DOHH2 (cell line): Measurements from ENCODE around the gene HCN4.

Source experiments
- H3F3A ChIP-seq: fragments of 200-600 bp; sonication (generic), shearing (Covaris generic); 2 replicates; pipeline ENCODE4 v1.6.0; 2016; ENCODE audit warnings: antibody characterized with exemption, mild to moderate bottlenecking; ENCODE audit not compliant: control insufficient read depth, insufficient read depth
- H3K27ac ChIP-seq: fragments of 200-600 bp; sonication (generic); 2 replicates; pipeline ENCODE4 v1.5.1; 2014; ENCODE audit warnings: low read depth, mild to moderate bottlenecking, low read length, moderate library complexity
- H3K27me3 ChIP-seq: fragments of 200-600 bp; sonication (generic); 2 replicates; pipeline ENCODE4 v1.6.1; 2014; ENCODE audit warnings: mild to moderate bottlenecking, low read length, mixed read lengths; ENCODE audit not compliant: control insufficient read depth
- H3K36me3 ChIP-seq: fragments of 200-600 bp; sonication (generic); 2 replicates; pipeline ENCODE4 v1.6.1; 2014; ENCODE audit warnings: mild to moderate bottlenecking, low read length, moderate library complexity, mixed read lengths; ENCODE audit not compliant: control insufficient read depth
- H3K4me1 ChIP-seq: fragments of 200-600 bp; sonication (generic); 2 replicates; pipeline ENCODE4 v1.6.1; 2014; ENCODE audit warnings: mild to moderate bottlenecking, low read length, mixed read lengths; ENCODE audit not compliant: control insufficient read depth
- H3K4me2 ChIP-seq: fragments of 200-600 bp; sonication (generic); 2 replicates; pipeline ENCODE4 v1.6.0; 2014; ENCODE audit warnings: mild to moderate bottlenecking, low read length, moderate library complexity
- H3K4me3 ChIP-seq: fragments of 200-600 bp; sonication (generic); 2 replicates; pipeline ENCODE4 v1.5.1; 2014; ENCODE audit warnings: mild to moderate bottlenecking, low read length, mixed read lengths
- H3K79me2 ChIP-seq: fragments of 200-600 bp; sonication (generic); 2 replicates; pipeline ENCODE4 v1.6.1; 2014; ENCODE audit warnings: mild to moderate bottlenecking, low read length, mixed read lengths; ENCODE audit not compliant: control insufficient read depth
- H3K9me2 ChIP-seq: fragments of 200-600 bp; sonication (generic); replicated peaks from 2 replicates; pipeline ENCODE4 v1.6.1; 2014; ENCODE audit warnings: mild to moderate bottlenecking, low read length, mixed read lengths; ENCODE audit not compliant: control insufficient read depth
- H3K9me3 ChIP-seq: fragments of 200-600 bp; sonication (generic); 2 replicates; pipeline ENCODE4 v1.6.1; 2014; ENCODE audit warnings: antibody characterized with exemption, low read length, mixed read lengths; ENCODE audit not compliant: control insufficient read depth, insufficient read depth
- H4K20me1 ChIP-seq: fragments of 200-600 bp; sonication (generic); 2 replicates; pipeline ENCODE4 v1.6.0; 2014; ENCODE audit warnings: low read depth, mild to moderate bottlenecking, antibody characterized with exemption, low read length, moderate library complexity; ENCODE audit not compliant: control insufficient read depth, insufficient read depth
- EZH2phosphoT487 ChIP-seq: fragments of 200-600 bp; sonication (generic); IDR thresholded peaks from 2 replicates; pipeline ENCODE4 v1.6.1; 2017; ENCODE audit warnings: borderline replicate concordance, mild to moderate bottlenecking, antibody characterized with exemption, low read length, moderate library complexity, mixed read lengths
- TF ChIP-seq, protein P1 (sequence below): fragments of 200-600 bp; sonication (generic); IDR thresholded peaks from one replicate; pipeline ENCODE4 v1.5.1; 2014; ENCODE audit warnings: antibody characterized with exemption, mild to moderate bottlenecking, low read depth, low read length; ENCODE audit not compliant: poor library complexity, severe bottlenecking

Gene HCN4

DNA sequence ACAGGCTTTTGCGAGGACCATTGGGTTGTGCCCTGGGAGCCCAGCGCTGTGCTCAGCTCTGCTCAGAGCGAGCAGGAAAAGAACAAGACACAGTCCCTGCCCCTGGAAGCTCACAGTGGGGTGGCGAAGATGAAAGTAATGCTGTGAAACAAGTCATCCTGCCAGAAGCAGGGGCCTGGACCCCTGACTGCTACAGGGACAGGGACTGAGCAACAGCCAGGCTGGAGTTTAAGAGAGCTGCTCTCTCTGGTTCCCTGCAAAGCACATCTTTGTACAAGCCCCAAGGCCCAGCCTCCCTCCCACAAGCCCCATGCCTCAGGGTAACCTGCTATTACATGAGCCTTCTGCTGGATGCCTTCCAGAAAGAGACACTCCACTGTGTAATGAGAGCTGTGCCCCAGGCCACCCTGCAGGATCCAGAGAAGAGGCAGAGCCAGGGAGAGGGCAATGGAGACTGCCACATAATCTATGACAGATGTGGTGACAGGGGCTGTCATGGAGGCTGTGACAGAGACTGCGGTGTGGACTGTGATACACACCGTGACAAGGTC, 7.1 kb upstream of the HCN4 start:
- no peaks in the 10 kb centered on the region; the same call in 1 of the 2 replicates for H3K9me3 ChIP-seq
- no peak for TF ChIP-seq EZH2phosphoT487
- TF ChIP-seq, protein P1, sequence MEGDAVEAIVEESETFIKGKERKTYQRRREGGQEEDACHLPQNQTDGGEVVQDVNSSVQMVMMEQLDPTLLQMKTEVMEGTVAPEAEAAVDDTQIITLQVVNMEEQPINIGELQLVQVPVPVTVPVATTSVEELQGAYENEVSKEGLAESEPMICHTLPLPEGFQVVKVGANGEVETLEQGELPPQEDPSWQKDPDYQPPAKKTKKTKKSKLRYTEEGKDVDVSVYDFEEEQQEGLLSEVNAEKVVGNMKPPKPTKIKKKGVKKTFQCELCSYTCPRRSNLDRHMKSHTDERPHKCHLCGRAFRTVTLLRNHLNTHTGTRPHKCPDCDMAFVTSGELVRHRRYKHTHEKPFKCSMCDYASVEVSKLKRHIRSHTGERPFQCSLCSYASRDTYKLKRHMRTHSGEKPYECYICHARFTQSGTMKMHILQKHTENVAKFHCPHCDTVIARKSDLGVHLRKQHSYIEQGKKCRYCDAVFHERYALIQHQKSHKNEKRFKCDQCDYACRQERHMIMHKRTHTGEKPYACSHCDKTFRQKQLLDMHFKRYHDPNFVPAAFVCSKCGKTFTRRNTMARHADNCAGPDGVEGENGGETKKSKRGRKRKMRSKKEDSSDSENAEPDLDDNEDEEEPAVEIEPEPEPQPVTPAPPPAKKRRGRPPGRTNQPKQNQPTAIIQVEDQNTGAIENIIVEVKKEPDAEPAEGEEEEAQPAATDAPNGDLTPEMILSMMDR = no peak

DNA sequence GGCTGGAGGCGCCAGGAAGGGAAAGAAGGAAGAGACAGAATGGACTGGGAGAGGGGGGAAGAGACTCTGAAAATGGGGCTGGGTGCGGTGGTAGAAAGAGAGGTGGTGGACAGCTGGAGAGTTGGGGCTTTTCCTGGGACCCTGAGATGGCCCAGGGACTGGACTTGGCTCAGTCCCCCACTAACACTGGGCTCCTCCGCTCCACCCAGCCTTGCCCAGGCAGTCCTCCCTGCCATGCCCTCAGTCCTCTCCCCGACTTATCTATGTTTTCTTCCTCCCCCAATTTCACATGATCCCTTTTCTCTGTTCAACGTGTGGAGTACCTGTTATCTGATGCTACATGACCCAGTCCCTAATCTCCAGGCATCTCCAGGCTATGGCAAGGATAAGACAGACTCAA, 6.3 kb upstream of the HCN4 start:
- Histone ChIP-seq H3K27me3 (no peaks in the 10 kb centered on the region), H3K9me2 (no peaks in the 10 kb centered on the region), H3K9me3 (no peaks in the 10 kb centered on the region; the same call in 1 of the 2 replicates), H3K4me2 (no peak overlapping the region), H3F3A (no peaks in the 10 kb centered on the region), H3K4me3 (no peak overlapping the region), H4K20me1 (no peaks in the 10 kb centered on the region), H3K4me1 (no peaks in the 10 kb centered on the region), H3K27ac (no peak overlapping the region), H3K36me3 (no peaks in the 10 kb centered on the region), H3K79me2 (no peaks in the 10 kb centered on the region)
- TF ChIP-seq, protein P1 = no peak
- TF ChIP-seq EZH2phosphoT487 = no peak

More for the DNA sequence above, 7.1 kb upstream of the HCN4 start:
- no peak overlapping the region for H3K4me3 ChIP-seq
- H3K27ac ChIP-seq = no peak overlapping the region
- H3K4me1 ChIP-seq = no peaks in the 10 kb centered on the region
- no peaks in the 10 kb centered on the region for H3K9me2 ChIP-seq
- H3K4me2 ChIP-seq = no peak overlapping the region
- no peaks in the 10 kb centered on the region for H4K20me1 ChIP-seq
- no peaks in the 10 kb centered on the region for H3K27me3 ChIP-seq
- H3F3A ChIP-seq = no peaks in the 10 kb centered on the region
- H3K79me2 ChIP-seq = no peaks in the 10 kb centered on the region
- no peaks in the 10 kb centered on the region for H3K36me3 ChIP-seq

DNA sequence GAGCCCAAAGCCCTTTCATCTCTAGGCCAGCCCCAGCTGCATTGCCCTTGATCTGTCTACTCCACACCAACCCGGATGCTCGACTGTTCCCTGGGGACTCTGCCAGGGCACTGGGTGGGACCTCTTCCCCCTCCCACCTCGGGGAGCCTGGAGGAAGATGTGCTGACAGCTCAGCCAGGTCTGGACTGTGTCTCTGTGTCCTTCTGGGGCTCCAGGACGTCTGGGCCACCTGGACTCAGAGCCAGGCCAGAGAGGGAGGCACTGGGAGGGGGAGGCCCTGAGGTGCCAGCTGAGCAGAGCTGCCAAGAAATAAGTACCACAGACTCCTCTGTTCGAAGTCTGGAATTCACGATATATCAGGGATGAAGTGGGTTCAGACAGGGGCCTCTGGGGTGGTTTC, 5.8 kb upstream of the HCN4 start:
- no peak overlapping the region for H3K4me2 ChIP-seq
- H3K9me3 ChIP-seq = no peaks in the 10 kb centered on the region; the same call in 1 of the 2 replicates
- H3F3A ChIP-seq = no peaks in the 10 kb centered on the region
- H3K27me3 ChIP-seq = no peaks in the 10 kb centered on the region
- no peaks in the 10 kb centered on the region for H3K9me2 ChIP-seq
- no peak overlapping the region for H3K4me3 ChIP-seq
- no peaks in the 10 kb centered on the region for H3K79me2 ChIP-seq
- H3K36me3 ChIP-seq = no peaks in the 10 kb centered on the region
- no peaks in the 10 kb centered on the region for H4K20me1 ChIP-seq
- no peak overlapping the region for H3K27ac ChIP-seq
- TF ChIP-seq, protein P1 = no peak
- no peak for TF ChIP-seq EZH2phosphoT487
- no peaks in the 10 kb centered on the region for H3K4me1 ChIP-seq
